Testis (tissue), 3 donors: ENCODE data around the gene MDGA2. TPM values are rescaled to one million over a fixed set of nuclear protein-coding genes. Genes with fewer than 3 reads are reported as not detected.
"Not testable (repeated sequence)": the region's sequence is repeated elsewhere in the genome, so short reads cannot be mapped to it uniquely, and the experiment has no call there.

Source experiments
- DNase-seq: peaks from one replicate; pipeline ENCODE4 v3.0.0-alpha.2; 2019
- H3K27ac ChIP-seq, 2 donors: fragments of 200-600 bp; sonication (generic); one replicate each; pipeline ENCODE4 v1.5.1; 2019
- H3K27me3 ChIP-seq: fragments of 200-600 bp; sonication (generic); one replicate; pipeline ENCODE4 v1.5.1; 2019
- H3K36me3 ChIP-seq: fragments of 200-600 bp; sonication (generic); one replicate; pipeline ENCODE4 v1.5.1; 2017; ENCODE audit warnings: low read depth; ENCODE audit errors: missing control alignments
- H3K4me1 ChIP-seq: fragments of 200-600 bp; sonication (generic); one replicate; pipeline ENCODE4 v1.5.1; 2019
- H3K4me3 ChIP-seq, 2 donors: fragments of 200-600 bp; sonication (generic); one replicate each; pipeline ENCODE4 v1.5.1; 2017 to 2019
- H3K9me3 ChIP-seq: fragments of 200-600 bp; sonication (generic); one replicate; pipeline ENCODE4 v1.5.1; 2017
- CTCF ChIP-seq, 3 experiments: fragments of 450-650 bp in 2 of 3; fragments of 200-600 bp in 1 of 3; sonication (generic) in 1 of 3; IDR thresholded peaks; one replicate each; pipeline ENCODE4 v1.5.1; 2016 to 2019; ENCODE audit warnings: antibody characterized with exemption in 3 of 3, mild to moderate bottlenecking in 2 of 3, moderate library complexity in 1 of 3
- POLR2A ChIP-seq: fragments of 450-650 bp; IDR thresholded peaks from one replicate; pipeline ENCODE4 v1.6.1; 2017; ENCODE audit warnings: antibody characterized with exemption, mild to moderate bottlenecking, moderate library complexity
- WGBS, 2 donors: methylation state at CpG; one replicate each; pipeline ENCODE4 v1.1.5; 2018; 5-methylcytosine and 5-hydroxymethylcytosine counted together
- intact Hi-C: fragments of 100-400 bp; cut with DNase I; formaldehyde crosslinking; loops from one replicate; pipeline ENCODE4 v1.15.1; 2023; ENCODE audit warnings: low total_unique reads
- polyA plus RNA-seq: library from polyadenylated mRNA; stranded (reverse); fragments of 350-450 nt; fragmentation: Illumina TruSeq; extraction: RNeasy Lipid Tissue Mini Kit (QIAGEN cat#74804); gene quantifications from one replicate; pipeline ENCODE4 v1.2.3, GENCODE V29; 2014; ENCODE audit warnings: low read depth, low replicate concordance; ENCODE audit not compliant: insufficient read depth
- total RNA-seq, 2 donors: library from RNA; depleted of rRNA; stranded (reverse); fragments of >200 nt; gene quantifications; one replicate each; pipeline ENCODE4 v1.2.3, GENCODE V29; 2016

The MDGA2 gene
- total and polyA plus RNA-seq, 3 donors from 2014 or later, result 3.9 to 11.6 (median 8.4) TPM

- WGBS, 2 donors, result 87 to 92% methylated on average over 2 of the region's 2 CpGs
- DNase-seq, result no peak
- Histone ChIP-seq H3K4me1 (no peaks in the 10 kb centered on the region), H3K27me3 (no peaks in the 10 kb centered on the region), H3K4me3 (no peak overlapping the region), H3K36me3 (no peaks in the 10 kb centered on the region), H3K27ac (no peak overlapping the region), H3K9me3 (no peaks in the 10 kb centered on the region)
- TF ChIP-seq POLR2A (no peak), CTCF (IDR thresholded peaks at IDR 0.05) (no peak)
- intact Hi-C loops, result no loop called here
Measured at GRCh38 chr14:47302121-47302520, 373.3 kb downstream of the MDGA2 start.

GRCh38 chr14:47300796-47301195 is 374.6 kb downstream of the MDGA2 start:
- H3K4me3 ChIP-seq, result no peak overlapping the region
- WGBS, 2 donors, result 32 to 46% methylated on average over 3 of the region's 3 CpGs
- H3K4me1 ChIP-seq, result no peaks in the 10 kb centered on the region
- H3K9me3 ChIP-seq, result no peaks in the 10 kb centered on the region
- no peaks in the 10 kb centered on the region for H3K36me3 ChIP-seq
- TF ChIP-seq CTCF (IDR thresholded peaks at IDR 0.05) (no peak), POLR2A (no peak)
- intact Hi-C loops, result no loop called here
- no peak overlapping the region for H3K27ac ChIP-seq
- DNase-seq, result no peak
- H3K27me3 ChIP-seq, result no peaks in the 10 kb centered on the region

GRCh38 chr14:47297374-47297773 is 378.0 kb downstream of the MDGA2 start:
- Histone ChIP-seq H3K4me1 (no peaks in the 10 kb centered on the region), H3K36me3 (no peaks in the 10 kb centered on the region), H3K27me3 (no peaks in the 10 kb centered on the region), H3K27ac (no peak overlapping the region), H3K4me3 (no peak overlapping the region), H3K9me3 (no peaks in the 10 kb centered on the region)
- intact Hi-C loops, result no loop called here
- 65 to 86% methylated on average over 1 of the region's 1 CpG for WGBS, 2 donors
- no peak for DNase-seq
- TF ChIP-seq POLR2A, result no peak
- TF ChIP-seq CTCF (IDR thresholded peaks at IDR 0.05), result no peak

- 88 to 93% methylated on average over 1 of the region's 1 CpG for WGBS, 2 donors
- no peaks in the 10 kb centered on the region for H3K9me3 ChIP-seq
- intact Hi-C loops, result no loop called here
- TF ChIP-seq POLR2A, result no peak
- TF ChIP-seq CTCF (IDR thresholded peaks at IDR 0.05), result no peak
- H3K4me1 ChIP-seq, result no peaks in the 10 kb centered on the region
- no peak for DNase-seq
- H3K36me3 ChIP-seq, result no peaks in the 10 kb centered on the region
- H3K4me3 ChIP-seq, result no peak overlapping the region
- no peak overlapping the region for H3K27ac ChIP-seq
- H3K27me3 ChIP-seq, result no peaks in the 10 kb centered on the region
Measured at GRCh38 chr14:47284283-47284682, 391.1 kb downstream of the MDGA2 start.

GRCh38 chr14:47281761-47282160 is 393.6 kb downstream of the MDGA2 start:
- H3K27me3 ChIP-seq, H3K9me3 ChIP-seq, H3K4me1 ChIP-seq, DNase-seq, H3K27ac ChIP-seq, H3K4me3 ChIP-seq, H3K36me3 ChIP-seq, intact Hi-C loops: not testable (repeated sequence)
- WGBS, 2 donors, result 76 to 80% methylated on average over 16 of the region's 16 CpGs
